SK-N-SH (cell line): Measurements from ENCODE around the gene PDE4B.

Experiments
- CHD2 ChIP-seq: fragments of 150-350 bp; IDR thresholded peaks from 2 replicates; pipeline ENCODE4 v1.6.1; 2018; ENCODE audit warnings: low read length; ENCODE audit not compliant: partially characterized antibody
- ELF1 ChIP-seq: IDR thresholded peaks from 2 replicates; pipeline ENCODE4 v1.4.0; 2012
- EP300 ChIP-seq, 2 experiments: IDR thresholded peaks; 2 replicates each; pipeline versions ENCODE4 v1.4.0 to v1.6.1; 2012; ENCODE audit warnings: borderline replicate concordance in 1 of 2, low read depth in 1 of 2, low read length in 1 of 2
- FOXM1 ChIP-seq: IDR thresholded peaks from 2 replicates; pipeline ENCODE4 v1.4.0; 2012; ENCODE audit warnings: low read depth, mild to moderate bottlenecking
- MXI1 ChIP-seq: IDR thresholded peaks from 2 replicates; pipeline ENCODE4 v1.6.1; 2012; ENCODE audit warnings: mild to moderate bottlenecking, low read depth, low read length, improper control_type of control experiment
- NRF1 ChIP-seq: IDR thresholded peaks from 2 replicates; pipeline ENCODE4 v1.6.1; 2012; ENCODE audit warnings: low read depth, mild to moderate bottlenecking, low read length
- POLR2AphosphoS5 ChIP-seq: IDR thresholded peaks from 2 replicates; pipeline ENCODE4 v1.6.1; 2012; ENCODE audit warnings: low read depth, low read length
- RFX5 ChIP-seq: IDR thresholded peaks from 2 replicates; pipeline ENCODE4 v1.6.1; 2012; ENCODE audit warnings: mild to moderate bottlenecking, improper control_type of control experiment, low read length
- TCF12 ChIP-seq: IDR thresholded peaks from 2 replicates; pipeline ENCODE4 v1.4.0; 2012
- TEAD4 ChIP-seq: IDR thresholded peaks from 2 replicates; pipeline ENCODE4 v1.4.0; 2012; ENCODE audit warnings: mild to moderate bottlenecking, borderline replicate concordance; ENCODE audit not compliant: insufficient read depth
- ZBTB33 ChIP-seq: IDR thresholded peaks from 2 replicates; pipeline ENCODE4 v1.4.0; 2012; ENCODE audit warnings: low read depth, borderline replicate concordance
- TF ChIP-seq, protein P1 (sequence below): IDR thresholded peaks from 2 replicates; pipeline ENCODE4 v1.4.0; 2012; ENCODE audit warnings: low read depth
- TF ChIP-seq, protein P2 (sequence below): fragments of 200-600 bp; sonication (generic); IDR thresholded peaks from 2 replicates; pipeline ENCODE4 v1.6.1; 2017; ENCODE audit warnings: antibody characterized with exemption, mild to moderate bottlenecking, moderate library complexity
- TF ChIP-seq, protein P3 (sequence below): IDR thresholded peaks from 2 replicates; pipeline ENCODE4 v1.6.1; 2012; ENCODE audit warnings: mild to moderate bottlenecking, low read depth, low read length, moderate library complexity

DNA sequence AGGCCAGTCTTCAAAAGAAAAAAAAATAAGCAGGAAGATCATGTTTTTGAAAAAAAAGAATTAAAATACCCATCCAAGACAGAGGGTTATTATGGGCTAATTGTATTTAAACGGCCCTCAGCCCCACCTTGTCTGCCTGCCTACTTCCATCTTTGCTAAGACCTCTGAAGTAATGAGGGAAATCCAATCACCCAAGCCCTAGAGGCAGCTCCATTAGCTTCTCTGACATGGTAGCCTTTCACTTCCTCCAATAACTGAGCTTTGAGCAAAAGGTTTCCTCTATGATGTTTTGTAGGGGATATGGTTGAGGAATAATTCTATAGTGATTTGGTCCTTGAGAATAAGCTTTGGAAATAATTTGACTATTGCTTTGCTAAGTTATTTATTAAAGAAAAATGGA, 563.1 kb downstream of the PDE4B start:
- no peak for TF ChIP-seq NRF1
- TF ChIP-seq TEAD4, result no peak
- no peak for TF ChIP-seq FOXM1
- TF ChIP-seq MXI1, result no peak
- TF ChIP-seq, protein P1, sequence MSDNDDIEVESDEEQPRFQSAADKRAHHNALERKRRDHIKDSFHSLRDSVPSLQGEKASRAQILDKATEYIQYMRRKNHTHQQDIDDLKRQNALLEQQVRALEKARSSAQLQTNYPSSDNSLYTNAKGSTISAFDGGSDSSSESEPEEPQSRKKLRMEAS, result no peak
- TF ChIP-seq, protein P2, sequence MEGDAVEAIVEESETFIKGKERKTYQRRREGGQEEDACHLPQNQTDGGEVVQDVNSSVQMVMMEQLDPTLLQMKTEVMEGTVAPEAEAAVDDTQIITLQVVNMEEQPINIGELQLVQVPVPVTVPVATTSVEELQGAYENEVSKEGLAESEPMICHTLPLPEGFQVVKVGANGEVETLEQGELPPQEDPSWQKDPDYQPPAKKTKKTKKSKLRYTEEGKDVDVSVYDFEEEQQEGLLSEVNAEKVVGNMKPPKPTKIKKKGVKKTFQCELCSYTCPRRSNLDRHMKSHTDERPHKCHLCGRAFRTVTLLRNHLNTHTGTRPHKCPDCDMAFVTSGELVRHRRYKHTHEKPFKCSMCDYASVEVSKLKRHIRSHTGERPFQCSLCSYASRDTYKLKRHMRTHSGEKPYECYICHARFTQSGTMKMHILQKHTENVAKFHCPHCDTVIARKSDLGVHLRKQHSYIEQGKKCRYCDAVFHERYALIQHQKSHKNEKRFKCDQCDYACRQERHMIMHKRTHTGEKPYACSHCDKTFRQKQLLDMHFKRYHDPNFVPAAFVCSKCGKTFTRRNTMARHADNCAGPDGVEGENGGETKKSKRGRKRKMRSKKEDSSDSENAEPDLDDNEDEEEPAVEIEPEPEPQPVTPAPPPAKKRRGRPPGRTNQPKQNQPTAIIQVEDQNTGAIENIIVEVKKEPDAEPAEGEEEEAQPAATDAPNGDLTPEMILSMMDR, result no peak
- no peak for TF ChIP-seq EP300 (IDR thresholded peaks at IDR 0.05; ENCODE audit: borderline replicate concordance in 1 of 2, low read depth in 1 of 2, low read length in 1 of 2)
- no peak for TF ChIP-seq ZBTB33
- no peak for TF ChIP-seq POLR2AphosphoS5
- TF ChIP-seq RFX5, result no peak
- TF ChIP-seq CHD2, result no peak
- TF ChIP-seq, protein P3, sequence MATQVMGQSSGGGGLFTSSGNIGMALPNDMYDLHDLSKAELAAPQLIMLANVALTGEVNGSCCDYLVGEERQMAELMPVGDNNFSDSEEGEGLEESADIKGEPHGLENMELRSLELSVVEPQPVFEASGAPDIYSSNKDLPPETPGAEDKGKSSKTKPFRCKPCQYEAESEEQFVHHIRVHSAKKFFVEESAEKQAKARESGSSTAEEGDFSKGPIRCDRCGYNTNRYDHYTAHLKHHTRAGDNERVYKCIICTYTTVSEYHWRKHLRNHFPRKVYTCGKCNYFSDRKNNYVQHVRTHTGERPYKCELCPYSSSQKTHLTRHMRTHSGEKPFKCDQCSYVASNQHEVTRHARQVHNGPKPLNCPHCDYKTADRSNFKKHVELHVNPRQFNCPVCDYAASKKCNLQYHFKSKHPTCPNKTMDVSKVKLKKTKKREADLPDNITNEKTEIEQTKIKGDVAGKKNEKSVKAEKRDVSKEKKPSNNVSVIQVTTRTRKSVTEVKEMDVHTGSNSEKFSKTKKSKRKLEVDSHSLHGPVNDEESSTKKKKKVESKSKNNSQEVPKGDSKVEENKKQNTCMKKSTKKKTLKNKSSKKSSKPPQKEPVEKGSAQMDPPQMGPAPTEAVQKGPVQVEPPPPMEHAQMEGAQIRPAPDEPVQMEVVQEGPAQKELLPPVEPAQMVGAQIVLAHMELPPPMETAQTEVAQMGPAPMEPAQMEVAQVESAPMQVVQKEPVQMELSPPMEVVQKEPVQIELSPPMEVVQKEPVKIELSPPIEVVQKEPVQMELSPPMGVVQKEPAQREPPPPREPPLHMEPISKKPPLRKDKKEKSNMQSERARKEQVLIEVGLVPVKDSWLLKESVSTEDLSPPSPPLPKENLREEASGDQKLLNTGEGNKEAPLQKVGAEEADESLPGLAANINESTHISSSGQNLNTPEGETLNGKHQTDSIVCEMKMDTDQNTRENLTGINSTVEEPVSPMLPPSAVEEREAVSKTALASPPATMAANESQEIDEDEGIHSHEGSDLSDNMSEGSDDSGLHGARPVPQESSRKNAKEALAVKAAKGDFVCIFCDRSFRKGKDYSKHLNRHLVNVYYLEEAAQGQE, result no peak
- TF ChIP-seq ELF1, result no peak
- no peak for TF ChIP-seq TCF12
